H1 (cell line): Measurements from ENCODE around the gene ITGAV. TPM values are rescaled to one million over a fixed set of nuclear protein-coding genes. Genes with fewer than 3 reads are reported as not detected.

Experiments used
- JUN ChIP-seq: IDR thresholded peaks from 2 replicates; pipeline ENCODE4 v1.6.1; 2011; ENCODE audit warnings: low read depth, mild to moderate bottlenecking, improper control_type of control experiment, low read length
- SIN3A ChIP-seq, 2 experiments: IDR thresholded peaks in 1 of 2; conservative IDR thresholded peaks in 1 of 2; 2 replicates each; pipeline ENCODE4 v1.6.1; 2011 to 2012; ENCODE audit warnings: low read length in 2 of 2, improper control_type of control experiment in 1 of 2, low read depth in 1 of 2, mild to moderate bottlenecking in 1 of 2
- SP4 ChIP-seq: IDR thresholded peaks from 2 replicates; pipeline ENCODE4 v1.6.1; 2012; ENCODE audit warnings: low read length, inconsistent platforms
- TAF1 ChIP-seq: IDR thresholded peaks from 2 replicates; pipeline ENCODE4 v1.6.1; 2011; ENCODE audit warnings: mild to moderate bottlenecking, low read depth, low read length
- ZNF274 ChIP-seq: IDR thresholded peaks from 2 replicates; pipeline ENCODE4 v1.7.0; 2012; ENCODE audit warnings: low read length, borderline replicate concordance; ENCODE audit errors: extremely low read depth
- polyA plus RNA-seq, 7 experiments: library from polyadenylated mRNA; depleted of rRNA in 3 of 7; stranded (reverse) in 5 of 7; unstranded in 2 of 7; fragments of >200 nt in 5 of 7; fragments of 200-250 nt in 2 of 7; gene quantifications; 1 replicate in 5 of 7; 2 replicates in 1 of 7; 4 replicates in 1 of 7; pipeline versions ENCODE4 v1.2.1 to v1.2.3, GENCODE V29; 2011 to 2013; ENCODE audit warnings: missing spikeins in 2 of 7, mixed read lengths in 2 of 7
- total RNA-seq: library from RNA; stranded (reverse); fragmentation: NEBNext Ultra II Directional; extraction: Animal tissue kit (Norgen Biotek cat#: 25700); gene quantifications from 2 replicates; pipeline ENCODE4 v1.2.1, GENCODE V29; 2021

The ITGAV gene
- total and polyA plus RNA-seq, 2 of the 8 experiments (the other 6 are each of a cell fraction or from before 2014, with no cell fraction given) = 11.7 to 42.4 TPM

DNA sequence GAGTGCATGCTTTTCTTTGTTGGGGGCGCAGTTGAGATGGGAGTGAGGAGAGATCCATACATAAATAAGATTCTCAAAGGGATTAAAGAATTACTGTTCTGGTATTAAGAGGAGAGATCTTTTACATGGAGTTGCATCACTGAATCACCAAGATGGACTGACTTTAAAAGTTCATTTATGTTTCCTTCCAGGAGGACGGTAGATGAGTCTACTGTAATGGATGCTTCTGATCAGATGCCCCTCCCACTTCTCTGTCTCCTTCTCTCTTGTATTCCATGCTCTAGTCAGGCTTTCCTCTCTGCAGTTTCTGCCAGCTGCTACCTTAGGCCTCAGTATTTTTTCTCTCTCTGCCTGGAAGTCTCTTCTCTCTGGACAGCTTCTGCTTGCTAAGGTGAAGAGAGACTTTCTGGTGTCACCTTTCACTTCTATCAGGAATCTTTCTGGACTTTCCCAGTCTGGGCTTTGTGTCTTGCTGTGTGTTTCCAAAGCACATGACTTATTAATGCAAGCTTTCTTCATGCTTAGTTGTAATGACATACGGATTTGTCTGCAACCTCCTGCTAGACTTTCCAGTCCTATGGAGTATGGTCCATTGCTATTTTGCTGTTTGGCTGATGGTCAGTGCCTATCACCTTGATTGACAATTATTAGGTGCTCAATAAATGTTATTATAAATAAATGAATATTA is 127.6 kb downstream of the ITGAV start (continued):
- no peak for TF ChIP-seq ZNF274
- no peak for TF ChIP-seq SIN3A (conservative IDR thresholded peaks at IDR 0.05 in 1 of 2, IDR thresholded peaks at IDR 0.05 in 1 of 2; ENCODE audit: low read depth in 1 of 2, low read length in 2 of 2)
- TF ChIP-seq JUN = no peak
- TF ChIP-seq SP4 = no peak
- no peak for TF ChIP-seq TAF1
